Ishikawa (cell line): ENCODE data around the gene VWC2.

Experiments
- CEBPB ChIP-seq: IDR thresholded peaks from 2 replicates; pipeline ENCODE4 v1.6.1; 2012
- CREB1 ChIP-seq: IDR thresholded peaks from 2 replicates; pipeline ENCODE4 v1.6.1; 2012; ENCODE audit warnings: low read depth
- EGR1 ChIP-seq: IDR thresholded peaks from 2 replicates; pipeline ENCODE4 v1.6.1; 2012
- EP300 ChIP-seq: IDR thresholded peaks from 2 replicates; pipeline ENCODE4 v1.6.1; 2012; ENCODE audit warnings: borderline replicate concordance
- NFIC ChIP-seq: IDR thresholded peaks from 2 replicates; pipeline ENCODE4 v1.6.1; 2012
- RAD21 ChIP-seq: IDR thresholded peaks from 2 replicates; pipeline ENCODE4 v1.6.1; 2012; ENCODE audit warnings: low read depth
- TAF1 ChIP-seq: IDR thresholded peaks from 2 replicates; pipeline ENCODE4 v1.6.1; 2012; ENCODE audit warnings: low read depth, mild to moderate bottlenecking
- TCF12 ChIP-seq: IDR thresholded peaks from 2 replicates; pipeline ENCODE4 v1.6.1; 2012; ENCODE audit warnings: low read depth
- TEAD4 ChIP-seq: IDR thresholded peaks from 2 replicates; pipeline ENCODE4 v1.6.1; 2012
- YY1 ChIP-seq: IDR thresholded peaks from 2 replicates; pipeline ENCODE4 v1.6.1; 2012; ENCODE audit warnings: low read depth
- TF ChIP-seq, protein P1 (sequence below): IDR thresholded peaks from 2 replicates; pipeline ENCODE4 v1.6.1; 2012; ENCODE audit warnings: low read depth, mild to moderate bottlenecking

DNA sequence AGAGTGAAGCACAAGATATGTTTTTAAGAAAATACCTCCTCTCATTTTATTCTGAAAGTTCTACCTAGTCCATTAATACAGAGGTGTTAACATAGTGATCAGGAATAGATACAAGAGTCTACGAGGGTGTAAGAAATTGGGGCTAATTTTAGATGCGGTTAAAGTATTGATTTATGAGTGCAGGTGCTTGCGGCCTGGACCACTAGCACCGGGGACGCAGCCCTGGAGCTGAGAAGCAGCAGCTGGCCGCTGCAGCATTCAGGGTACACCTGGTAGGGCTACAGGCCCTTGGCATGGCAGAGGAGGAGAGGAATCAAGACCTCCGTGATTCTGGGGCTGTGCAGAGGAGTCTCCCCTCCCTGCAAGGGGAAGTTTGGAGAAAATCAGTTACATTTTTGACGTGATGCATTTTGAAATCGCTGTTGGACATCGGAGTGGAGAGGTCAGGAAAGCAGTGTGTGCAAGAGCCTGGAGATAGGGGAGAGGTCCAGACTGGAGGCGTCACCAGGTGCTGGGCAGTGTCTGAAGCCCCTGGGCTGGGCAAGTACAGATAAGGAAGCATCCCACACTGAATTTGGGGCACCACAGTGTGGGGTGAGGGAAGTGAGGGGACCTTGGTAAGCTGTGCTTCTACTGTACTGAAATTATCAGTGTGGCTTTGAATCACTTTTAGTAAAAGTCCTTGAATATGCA is 112.3 kb downstream of the VWC2 start:
- TF ChIP-seq RAD21 = no peak
- TF ChIP-seq, protein P1, sequence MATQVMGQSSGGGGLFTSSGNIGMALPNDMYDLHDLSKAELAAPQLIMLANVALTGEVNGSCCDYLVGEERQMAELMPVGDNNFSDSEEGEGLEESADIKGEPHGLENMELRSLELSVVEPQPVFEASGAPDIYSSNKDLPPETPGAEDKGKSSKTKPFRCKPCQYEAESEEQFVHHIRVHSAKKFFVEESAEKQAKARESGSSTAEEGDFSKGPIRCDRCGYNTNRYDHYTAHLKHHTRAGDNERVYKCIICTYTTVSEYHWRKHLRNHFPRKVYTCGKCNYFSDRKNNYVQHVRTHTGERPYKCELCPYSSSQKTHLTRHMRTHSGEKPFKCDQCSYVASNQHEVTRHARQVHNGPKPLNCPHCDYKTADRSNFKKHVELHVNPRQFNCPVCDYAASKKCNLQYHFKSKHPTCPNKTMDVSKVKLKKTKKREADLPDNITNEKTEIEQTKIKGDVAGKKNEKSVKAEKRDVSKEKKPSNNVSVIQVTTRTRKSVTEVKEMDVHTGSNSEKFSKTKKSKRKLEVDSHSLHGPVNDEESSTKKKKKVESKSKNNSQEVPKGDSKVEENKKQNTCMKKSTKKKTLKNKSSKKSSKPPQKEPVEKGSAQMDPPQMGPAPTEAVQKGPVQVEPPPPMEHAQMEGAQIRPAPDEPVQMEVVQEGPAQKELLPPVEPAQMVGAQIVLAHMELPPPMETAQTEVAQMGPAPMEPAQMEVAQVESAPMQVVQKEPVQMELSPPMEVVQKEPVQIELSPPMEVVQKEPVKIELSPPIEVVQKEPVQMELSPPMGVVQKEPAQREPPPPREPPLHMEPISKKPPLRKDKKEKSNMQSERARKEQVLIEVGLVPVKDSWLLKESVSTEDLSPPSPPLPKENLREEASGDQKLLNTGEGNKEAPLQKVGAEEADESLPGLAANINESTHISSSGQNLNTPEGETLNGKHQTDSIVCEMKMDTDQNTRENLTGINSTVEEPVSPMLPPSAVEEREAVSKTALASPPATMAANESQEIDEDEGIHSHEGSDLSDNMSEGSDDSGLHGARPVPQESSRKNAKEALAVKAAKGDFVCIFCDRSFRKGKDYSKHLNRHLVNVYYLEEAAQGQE = no peak
- no peak for TF ChIP-seq EGR1
- TF ChIP-seq YY1 = no peak
- no peak for TF ChIP-seq EP300
- TF ChIP-seq NFIC = no peak
- TF ChIP-seq TCF12 = no peak
- TF ChIP-seq CREB1 = no peak
- TF ChIP-seq TAF1 = no peak
- no peak for TF ChIP-seq TEAD4
- no peak for TF ChIP-seq CEBPB
